ENCODE data around the gene CCDC149.
"Not testable (repeated sequence)": the region's sequence is repeated elsewhere in the genome, so short reads cannot be mapped to it uniquely, and the experiment has no call there.

CCDC149 gene

DNA sequence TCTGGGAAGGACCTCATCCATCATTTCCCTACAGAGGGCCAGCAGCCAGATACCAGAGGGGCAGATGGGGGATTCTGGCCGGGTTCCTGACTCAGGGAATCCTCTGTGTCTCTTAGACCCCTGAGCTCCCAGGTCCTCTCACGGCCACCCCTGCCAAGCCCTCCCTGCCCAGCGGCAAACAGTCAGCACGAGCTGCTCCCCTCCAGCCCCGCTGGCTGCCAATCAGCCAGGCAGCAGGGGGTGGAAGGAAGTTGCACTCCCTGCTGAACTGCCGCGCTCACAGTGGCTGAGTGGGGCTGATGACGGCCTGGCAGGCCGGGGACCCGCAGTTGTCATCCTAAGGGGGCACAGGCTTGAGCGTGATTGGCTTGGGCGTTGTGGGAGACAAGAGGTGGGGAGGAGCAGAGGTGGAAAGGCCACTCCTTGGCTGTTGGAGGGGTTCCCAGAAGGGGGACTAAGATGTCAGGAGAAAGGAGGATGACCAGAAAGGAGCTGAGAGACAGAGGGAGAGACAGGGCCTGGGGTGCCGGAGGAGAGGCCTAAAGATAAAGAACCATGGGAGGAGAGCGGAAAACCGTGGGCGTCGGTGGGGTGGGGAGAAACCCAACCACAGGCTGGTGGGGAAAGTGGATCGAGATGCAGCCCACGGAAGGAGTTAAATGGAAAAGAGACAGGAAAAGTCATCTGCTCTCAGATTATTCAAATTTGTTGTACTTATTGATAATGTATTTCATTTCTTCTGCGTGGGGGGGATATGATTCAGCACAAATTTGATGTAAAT lies 4.4 kb upstream of the CCDC149 start:
- H3K4me3 ChIP-seq (ENCODE audit: low read depth, low read length): no peak overlapping the region
- TF ChIP-seq, protein P1, sequence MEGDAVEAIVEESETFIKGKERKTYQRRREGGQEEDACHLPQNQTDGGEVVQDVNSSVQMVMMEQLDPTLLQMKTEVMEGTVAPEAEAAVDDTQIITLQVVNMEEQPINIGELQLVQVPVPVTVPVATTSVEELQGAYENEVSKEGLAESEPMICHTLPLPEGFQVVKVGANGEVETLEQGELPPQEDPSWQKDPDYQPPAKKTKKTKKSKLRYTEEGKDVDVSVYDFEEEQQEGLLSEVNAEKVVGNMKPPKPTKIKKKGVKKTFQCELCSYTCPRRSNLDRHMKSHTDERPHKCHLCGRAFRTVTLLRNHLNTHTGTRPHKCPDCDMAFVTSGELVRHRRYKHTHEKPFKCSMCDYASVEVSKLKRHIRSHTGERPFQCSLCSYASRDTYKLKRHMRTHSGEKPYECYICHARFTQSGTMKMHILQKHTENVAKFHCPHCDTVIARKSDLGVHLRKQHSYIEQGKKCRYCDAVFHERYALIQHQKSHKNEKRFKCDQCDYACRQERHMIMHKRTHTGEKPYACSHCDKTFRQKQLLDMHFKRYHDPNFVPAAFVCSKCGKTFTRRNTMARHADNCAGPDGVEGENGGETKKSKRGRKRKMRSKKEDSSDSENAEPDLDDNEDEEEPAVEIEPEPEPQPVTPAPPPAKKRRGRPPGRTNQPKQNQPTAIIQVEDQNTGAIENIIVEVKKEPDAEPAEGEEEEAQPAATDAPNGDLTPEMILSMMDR (IDR thresholded peaks at IDR 0.05; ENCODE audit: low read depth, low read length): no peak

DNA sequence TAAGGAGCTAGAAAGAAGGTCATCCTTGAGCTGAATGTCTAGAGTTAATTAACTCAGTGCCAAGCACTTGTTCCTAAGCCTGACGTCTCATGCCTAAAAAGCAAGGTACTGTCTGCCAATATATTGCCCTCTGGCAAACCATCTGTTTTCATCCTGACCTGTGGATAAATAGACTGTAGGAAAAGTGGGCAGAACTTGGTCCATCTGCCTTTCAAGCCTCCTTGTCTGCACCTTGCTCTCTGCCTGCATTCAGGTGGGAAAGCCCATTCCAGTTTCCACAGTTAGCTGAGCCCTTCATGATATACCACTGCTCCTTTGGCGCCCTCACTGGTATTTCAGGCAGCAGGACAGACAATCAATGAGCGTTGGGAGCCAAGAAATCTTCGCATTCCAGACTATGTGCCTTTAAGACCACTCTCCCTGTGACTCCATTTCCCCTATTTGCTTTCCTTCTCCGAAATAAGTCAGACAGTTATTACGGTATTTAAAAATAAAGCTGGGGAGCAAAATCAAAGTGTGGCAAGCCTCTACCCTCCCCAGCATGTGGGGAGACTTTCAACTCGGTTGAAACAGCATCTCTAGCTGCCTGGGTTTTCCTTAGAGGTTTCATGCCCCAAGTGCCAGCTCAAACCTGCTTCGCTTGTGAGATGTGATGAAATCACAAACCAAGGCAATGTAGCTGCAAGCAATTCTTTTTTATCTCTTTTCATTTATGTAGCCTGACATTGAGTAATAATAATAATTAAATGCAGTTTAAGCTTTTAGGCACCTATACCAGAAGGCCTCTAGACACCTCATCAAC lies 2.5 kb upstream of the CCDC149 start:
- no peak overlapping the region for H3K4me3 ChIP-seq (ENCODE audit: low read depth, low read length)
- TF ChIP-seq, protein P1 (IDR thresholded peaks at IDR 0.05; ENCODE audit: low read depth, low read length): no peak

DNA sequence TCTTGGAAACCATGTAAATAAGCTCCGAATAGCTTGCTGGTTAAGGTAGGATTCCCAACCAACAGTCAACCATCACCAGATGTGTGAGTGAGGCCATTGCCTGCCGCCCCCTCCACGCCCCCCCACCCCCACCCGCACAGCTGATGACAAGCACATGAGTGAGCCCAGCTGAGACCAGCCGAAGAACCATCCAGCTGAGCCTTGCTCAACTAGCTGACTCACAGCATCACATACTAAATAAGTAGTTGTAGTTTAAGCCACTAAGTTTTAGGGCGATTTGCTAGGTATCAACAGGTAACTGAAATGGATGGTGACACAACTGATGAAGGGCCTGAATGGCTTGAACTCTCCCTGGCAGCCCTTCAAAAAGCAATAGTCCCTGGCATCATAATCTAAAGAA lies 1.6 kb upstream of the CCDC149 start:
- TF ChIP-seq, protein P1 (IDR thresholded peaks at IDR 0.05; ENCODE audit: low read depth, low read length): no peak
- no peak overlapping the region for H3K4me3 ChIP-seq (ENCODE audit: low read depth, low read length)

DNA sequence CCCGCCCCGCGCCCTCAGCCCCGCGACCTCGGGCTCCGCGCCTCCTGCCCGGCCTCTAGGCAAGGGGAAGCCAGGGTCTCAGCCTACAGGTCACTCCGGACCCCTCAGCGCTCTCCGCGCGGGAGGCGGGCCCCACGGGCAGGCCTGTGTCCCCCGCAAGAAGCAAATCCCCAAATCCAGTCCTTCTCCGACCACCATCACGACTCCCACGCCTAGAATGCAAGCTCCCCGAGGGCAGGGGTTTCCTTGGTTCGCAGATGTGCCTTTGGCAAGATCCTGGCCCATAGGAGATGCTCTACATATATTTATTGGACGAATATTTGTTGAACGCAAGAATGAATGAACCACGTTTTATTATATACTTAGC lies 260 bp upstream of the CCDC149 start:
- TF ChIP-seq, protein P1 (IDR thresholded peaks at IDR 0.05; ENCODE audit: low read depth, low read length): no peak
- peak overlapping the region; percentile 56 for H3K4me3 ChIP-seq (ENCODE audit: low read depth, low read length)

DNA sequence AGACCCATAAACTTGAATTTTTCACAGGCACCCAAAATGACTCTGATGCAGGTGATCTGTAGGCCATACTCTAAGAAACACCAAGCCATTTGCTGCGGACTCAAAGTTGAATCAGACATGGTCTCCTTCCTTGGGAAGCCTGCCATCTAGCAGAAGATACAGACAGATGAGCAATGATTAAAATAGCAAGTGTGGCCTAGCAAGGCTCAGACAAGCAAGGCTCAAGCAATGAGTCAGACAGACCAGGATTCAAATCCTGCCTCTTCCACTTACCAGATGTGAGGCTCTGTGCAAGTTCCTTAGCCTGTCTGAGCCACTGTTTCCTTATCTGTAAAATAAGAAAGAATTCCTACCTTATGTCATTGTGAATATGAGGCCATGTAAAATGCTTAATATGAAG lies 2.3 kb downstream of the CCDC149 start:
- no peak overlapping the region for H3K4me3 ChIP-seq (ENCODE audit: low read depth, low read length)

DNA sequence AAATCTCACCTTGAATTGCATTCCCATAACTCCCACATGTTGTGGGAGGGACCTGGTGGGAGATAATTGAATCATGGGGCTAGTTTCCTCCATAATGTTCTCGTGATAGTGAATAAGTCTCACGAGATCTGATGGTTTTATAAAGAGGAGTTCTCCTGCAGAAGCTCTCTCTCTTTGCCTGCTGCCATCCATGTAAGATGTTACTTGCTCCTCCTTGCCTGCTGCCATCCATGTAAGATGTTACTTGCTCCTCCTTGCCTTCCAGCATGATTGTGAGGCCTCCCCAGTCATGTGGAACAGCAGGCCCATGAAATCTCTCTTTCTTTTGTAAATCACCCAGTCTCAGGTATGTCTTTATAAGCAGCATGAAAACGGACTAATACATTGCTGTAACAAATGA lies 3.2 kb downstream of the CCDC149 start:
- H3K4me3 ChIP-seq (ENCODE audit: low read depth, low read length): not testable (repeated sequence)

More for the DNA sequence above, 2.3 kb downstream of the CCDC149 start:
- TF ChIP-seq, protein P1 (IDR thresholded peaks at IDR 0.05; ENCODE audit: low read depth, low read length): no peak

DNA sequence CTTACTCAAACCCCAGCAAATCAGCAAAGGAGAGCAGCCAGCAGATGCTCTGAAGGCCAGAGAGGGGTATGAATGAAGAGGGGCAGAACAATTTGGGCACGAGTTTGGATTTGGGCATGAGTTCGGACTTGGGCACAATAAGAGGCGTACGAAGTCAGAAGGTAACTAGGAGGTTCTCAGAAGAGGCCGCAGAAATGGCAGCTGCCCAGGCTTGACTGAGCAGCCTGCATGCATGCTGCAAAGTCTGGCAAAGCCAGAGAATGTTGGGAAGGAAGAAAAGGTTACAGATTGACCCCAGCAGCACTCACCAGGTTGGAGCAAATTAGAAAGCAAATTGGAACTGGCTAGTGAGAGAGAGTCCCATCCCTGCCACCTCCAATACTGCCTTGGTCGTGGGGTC lies 15.2 kb downstream of the CCDC149 start:
- TF ChIP-seq, protein P1 (IDR thresholded peaks at IDR 0.05; ENCODE audit: low read depth, low read length): no peak
- no peak overlapping the region for H3K4me3 ChIP-seq (ENCODE audit: low read depth, low read length)

All from WI38 (cell line).